IMR-90 (cell line): ENCODE results near the gene FUBP1. TPM values are rescaled to one million over a fixed set of nuclear protein-coding genes. Genes with fewer than 3 reads are reported as not detected.

Source experiments
- ATAC-seq: fragments of 200-7000 bp; cut with Tn5 transposase; 2 replicates; pipeline ENCODE4 v1.9.1; 2020; ENCODE audit warnings: low read depth, mild to moderate bottlenecking, moderate library complexity
- BruUV-seq: library from RNA; stranded (reverse); fragments of 400-500 nt; replicated peaks from 2 replicates; lab custom pipeline; 2021; lab: Mats Ljungman, UMichigan
- CTCF ChIA-PET: fragments of 300-600 bp; formaldehyde crosslinking; extraction: SDS; loops from one replicate; lab custom pipeline; 2021; ENCODE audit warnings: antibody characterized with exemption; lab: Yijun Ruan, JAX
- POLR2A ChIA-PET: fragments of 300-600 bp; sonication (Branson Sonifier 250); formaldehyde crosslinking; loops from one replicate; lab custom pipeline; 2022; ENCODE audit warnings: antibody characterized with exemption; ENCODE audit not compliant: unreplicated experiment; lab: Charles Lee
- DNase-seq: peaks from one replicate; pipeline ENCODE4 v3.0.0; 2013
- H2AFZ ChIP-seq: replicated peaks from 2 replicates; pipeline ENCODE3; 2013; ENCODE audit warnings: low read length, mild to moderate bottlenecking; ENCODE audit not compliant: poor library complexity
- H2AK5ac ChIP-seq: 2 replicates; pipeline ENCODE4 v1.6.1; 2013; ENCODE audit warnings: low read depth, low read length, inconsistent platforms
- H2AK9ac ChIP-seq: replicated peaks from 2 replicates; pipeline ENCODE3; 2013; ENCODE audit warnings: mild to moderate bottlenecking, low read depth, low read length, moderate library complexity; ENCODE audit not compliant: poor library complexity
- H2BK120ac ChIP-seq: 2 replicates; pipeline ENCODE4 v1.6.1; 2013; ENCODE audit warnings: low read depth, low read length, inconsistent platforms
- H2BK15ac ChIP-seq: 3 replicates; pipeline ENCODE4 v1.6.1; 2013; ENCODE audit warnings: low read depth, low read length, inconsistent platforms
- H2BK20ac ChIP-seq: 2 replicates; pipeline ENCODE4 v1.6.1; 2013; ENCODE audit warnings: low read depth, mild to moderate bottlenecking, inconsistent platforms, low read length, moderate library complexity
- H2BK5ac ChIP-seq: 2 replicates; pipeline ENCODE4 v1.6.1; 2013; ENCODE audit warnings: mild to moderate bottlenecking, low read depth, low read length, inconsistent platforms; ENCODE audit not compliant: poor library complexity, severe bottlenecking
- H3K14ac ChIP-seq: replicated peaks from 2 replicates; pipeline ENCODE4 v1.6.1; 2013; ENCODE audit warnings: low read depth, low read length, inconsistent platforms
- H3K18ac ChIP-seq: 2 replicates; pipeline ENCODE4 v1.6.1; 2013; ENCODE audit warnings: low read depth, low read length, control low read depth
- H3K23ac ChIP-seq: 2 replicates; pipeline ENCODE4 v1.6.1; 2013; ENCODE audit warnings: low read depth, low read length, inconsistent platforms
- H3K27ac ChIP-seq: 2 replicates; pipeline ENCODE4 v1.5.1; 2013; ENCODE audit warnings: mild to moderate bottlenecking, control low read depth, low read length; ENCODE audit not compliant: insufficient read depth
- H3K27me3 ChIP-seq: 2 replicates; pipeline ENCODE4 v1.6.1; 2013; ENCODE audit warnings: low read length; ENCODE audit not compliant: control insufficient read depth, insufficient read depth
- H3K36me3 ChIP-seq: 2 replicates; pipeline ENCODE4 v1.6.1; 2013; ENCODE audit warnings: low read length, mixed read lengths; ENCODE audit not compliant: control insufficient read depth, insufficient read depth
- H3K4ac ChIP-seq: 2 replicates; pipeline ENCODE4 v1.6.1; 2013; ENCODE audit warnings: low read depth, low read length, inconsistent platforms
- H3K4me1 ChIP-seq: 2 replicates; pipeline ENCODE4 v1.6.1; 2013; ENCODE audit warnings: low read length, mixed read lengths; ENCODE audit not compliant: control insufficient read depth, insufficient read depth
- H3K4me2 ChIP-seq: 2 replicates; pipeline ENCODE4 v1.6.1; 2013; ENCODE audit warnings: low read depth, mild to moderate bottlenecking, control low read depth, low read length, moderate library complexity
- H3K4me3 ChIP-seq: 2 replicates; pipeline ENCODE4 v1.5.1; 2013; ENCODE audit warnings: low read depth, mild to moderate bottlenecking, control low read depth, low read length, moderate library complexity; ENCODE audit not compliant: insufficient read depth
- H3K56ac ChIP-seq: 2 replicates; pipeline ENCODE4 v1.6.1; 2013; ENCODE audit warnings: low read length, inconsistent platforms; ENCODE audit not compliant: insufficient read depth; ENCODE audit errors: extremely low read depth
- H3K79me1 ChIP-seq, 2 experiments: 2 replicates each; pipeline ENCODE4 v1.6.1; 2013; ENCODE audit warnings: low read length in 2 of 2, inconsistent platforms in 1 of 2, low read depth in 1 of 2
- H3K9ac ChIP-seq: 2 replicates; pipeline ENCODE4 v1.6.1; 2013; ENCODE audit warnings: low read depth, low read length, control low read depth
- H3K9me1 ChIP-seq: 2 replicates; pipeline ENCODE4 v1.6.1; 2013; ENCODE audit warnings: low read length, inconsistent platforms; ENCODE audit not compliant: insufficient read depth
- H3K9me3 ChIP-seq: 2 replicates; pipeline ENCODE4 v1.6.1; 2013; ENCODE audit warnings: low read length; ENCODE audit not compliant: control insufficient read depth, insufficient read depth
- H4K20me1 ChIP-seq: 2 replicates; pipeline ENCODE4 v1.6.1; 2013; ENCODE audit warnings: low read length, inconsistent platforms; ENCODE audit not compliant: insufficient read depth
- H4K5ac ChIP-seq: 2 replicates; pipeline ENCODE4 v1.6.1; 2013; ENCODE audit warnings: mild to moderate bottlenecking, low read depth, low read length, control low read depth
- H4K8ac ChIP-seq, 2 experiments: 2 replicates each; pipeline ENCODE4 v1.6.1; 2013; ENCODE audit warnings: low read depth in 2 of 2, low read length in 2 of 2, control low read depth in 1 of 2, inconsistent platforms in 1 of 2
- H4K91ac ChIP-seq: 2 replicates; pipeline ENCODE4 v1.6.1; 2013; ENCODE audit warnings: low read depth, low read length, inconsistent platforms; ENCODE audit not compliant: insufficient read depth
- FOS ChIP-seq: fragments of 150-350 bp; IDR thresholded peaks from 2 replicates; pipeline ENCODE4 v1.6.1; 2016; ENCODE audit warnings: low read depth, low read length
- NFE2L2 ChIP-seq: fragments of 150-350 bp; IDR thresholded peaks from 2 replicates; pipeline ENCODE4 v1.6.1; 2016; ENCODE audit warnings: low read depth, mild to moderate bottlenecking, low read length
- WGBS, 2 experiments: methylation state at CpG; one replicate each; pipeline versions ENCODE4 v1.1.5 to v1.1.7; 2013; ENCODE audit warnings: missing lambda C conversion rate in 2 of 2; ENCODE audit not compliant: insufficient read length in 1 of 2; ENCODE audit errors: extremely low coverage in 2 of 2; 5-methylcytosine and 5-hydroxymethylcytosine counted together
- dilution Hi-C: fragments of 300-500 bp; cut with HindIII; formaldehyde crosslinking; loops from one replicate; pipeline ENCODE4 v1.14.3; 2018; ENCODE audit warnings: low sequenced_read_pairs; ENCODE audit not compliant: unreplicated experiment
- in situ Hi-C: fragments of 300-500 bp; cut with MboI; formaldehyde crosslinking; loops from 3 replicates; pipeline ENCODE4 v1.14.3; 2019; ENCODE audit warnings: low sequenced_read_pairs, inconsistent platforms, mixed read lengths
- intact Hi-C: fragments of 100-400 bp; cut with micrococcal nuclease; formaldehyde crosslinking; loops from 2 replicates; pipeline ENCODE4 v1.10.0; 2022
- polyA plus RNA-seq, 3 experiments: library from polyadenylated mRNA; depleted of rRNA; stranded (reverse); fragments of >200 nt; gene quantifications; 2 replicates each; pipeline ENCODE4 v1.2.3, GENCODE V29; 2012; ENCODE audit warnings: low replicate concordance in 1 of 3
- total RNA-seq: library from RNA; depleted of rRNA; stranded (reverse); fragments of >200 nt; gene quantifications from 2 replicates; pipeline ENCODE4 v1.2.3, GENCODE V29; 2012

The FUBP1 gene
- total and polyA plus RNA-seq, 2 of the 4 experiments (the other 2 are of a cell fraction) = 94.7 to 129 TPM

DNA sequence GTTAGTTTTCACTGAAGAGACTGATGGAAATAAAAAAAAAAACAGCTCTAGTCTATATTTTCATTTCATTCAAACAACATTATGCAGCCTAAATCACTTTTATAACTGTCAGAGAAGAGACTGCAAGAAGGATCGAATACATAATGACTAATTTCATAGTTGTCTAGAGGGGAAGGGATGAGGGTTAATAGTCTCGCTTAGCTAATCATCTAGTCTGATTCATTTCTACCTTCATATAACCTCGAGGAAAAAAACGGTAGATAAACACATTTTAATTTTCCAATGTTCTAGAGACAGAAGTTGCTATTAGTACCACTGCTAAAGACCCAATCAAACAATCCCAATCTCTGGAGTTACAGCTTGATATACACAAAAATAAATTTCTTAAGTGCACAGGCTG is 3.5 kb downstream of the FUBP1 start:
- ChIA-PET CTCF (interaction anchor here (0.5 to 0.6 kb wide), 3 partner anchors 19 to 1031 kb away, joined by 3 to 7 read pairs (median 4); no protein-coding TSS in a partner anchor), POLR2A (interaction anchor here (0.6 to 1.0 kb wide), 3 partner anchors 10 to 30 kb away, joined by 3 to 4 read pairs (median 3); no protein-coding TSS in a partner anchor)

More for the DNA sequence above, 3.5 kb downstream of the FUBP1 start:
- H3K23ac ChIP-seq = no peak overlapping the region; the same call in 1 of the 2 replicates
- peaks cover 76% of the 10 kb centered on the region for H4K20me1 ChIP-seq
- no peak overlapping the region for H2AFZ ChIP-seq
- dilution Hi-C loops = no loop called here
- peaks cover 5% of the 10 kb centered on the region for H3K4me1 ChIP-seq
- no peaks in the 10 kb centered on the region for H3K27me3 ChIP-seq
- no peaks in the 10 kb centered on the region for H3K9me3 ChIP-seq
- H3K9ac ChIP-seq = no peak overlapping the region
- DNase-seq (peak; percentile 40), ATAC-seq (no peak)
- H2AK5ac ChIP-seq = no peak overlapping the region
- WGBS, 2 experiments = no CpG with 5 or more reads among the region's 4 CpGs
- H3K56ac ChIP-seq = no peak overlapping the region
- H2BK5ac ChIP-seq = peak overlapping the region; percentile 12
- peak overlapping the region; percentile 15; the same call in 1 of the 2 replicates for H3K4me3 ChIP-seq
- peaks cover 0 to 14% of the 10 kb centered on the region in 2 experiments; a peak in 2 of 4 replicates for H3K79me1 ChIP-seq
- peaks cover 15% of the 10 kb centered on the region for H3K36me3 ChIP-seq
- H4K8ac ChIP-seq = no peak overlapping the region
- H3K14ac ChIP-seq = no peak overlapping the region
- no TSS peak for BruUV-seq
- H2BK120ac ChIP-seq = no peak overlapping the region
- peak overlapping the region; percentile 81; the same call in 1 of the 2 replicates for H3K4me2 ChIP-seq
- H3K27ac ChIP-seq = no peak overlapping the region
- no peak overlapping the region for H4K5ac ChIP-seq
- TF ChIP-seq NFE2L2 (no peak), FOS (0 out of 2 replicates have a peak, but pooled peaks have one; percentile 2)
- H3K18ac ChIP-seq = no peak overlapping the region
- H3K4ac ChIP-seq = no peak overlapping the region
- no peak overlapping the region for H4K91ac ChIP-seq
- intact Hi-C loops = no loop called here
- in situ Hi-C loops = loop anchor here (10.0 kb wide), 1 partner anchor 139 kb away; no protein-coding TSS in a partner anchor
- peaks cover 2% of the 10 kb centered on the region for H3K9me1 ChIP-seq
- no peak overlapping the region for H2AK9ac ChIP-seq
- no peak overlapping the region for H2BK15ac ChIP-seq
- H2BK20ac ChIP-seq = no peak overlapping the region
